ENCODE results near the gene STK32B. TPM values are rescaled to one million over a fixed set of nuclear protein-coding genes. Genes with fewer than 3 reads are reported as not detected.

The STK32B gene
- total and polyA plus RNA-seq, 9 donors = 0.35 to 3.0 (median 1.2) TPM

- Histone ChIP-seq H3K27me3 (no peaks in the 10 kb centered on the region), H3K9me3 (no peaks in the 10 kb centered on the region), H3K4me1 (ENCODE audit: insufficient read depth) (no peaks in the 10 kb centered on the region), H3K4me3 (no peak overlapping the region), H3K27ac (no peak overlapping the region), H3K36me3 (no peaks in the 10 kb centered on the region)
- DNase-seq = no peak
- TF ChIP-seq EP300 (IDR thresholded peaks at IDR 0.05) (no peak), CTCF (IDR thresholded peaks at IDR 0.05) (no peak), POLR2A (IDR thresholded peaks at IDR 0.05) (no peak)
- 83 to 87% (median 85%) methylated on average over 12 of the region's 12 CpGs for WGBS, 3 donors
- intact Hi-C loops (cut with DNase I) = loop anchor here in 1 of 4 donors (5.0 kb wide), 1 partner anchor 60 kb away; no protein-coding TSS in a partner anchor
These were observed 141.4 kb downstream of the STK32B start for GRCh38 chr4:5192678-5193077.

GRCh38 chr4:5198656-5199541 is 147.6 kb downstream of the STK32B start:
- Histone ChIP-seq H3K4me3 (no peak overlapping the region), H3K9me3 (no peaks in the 10 kb centered on the region), H3K4me1 (ENCODE audit: insufficient read depth) (no peaks in the 10 kb centered on the region), H3K27ac (no peak overlapping the region), H3K36me3 (no peaks in the 10 kb centered on the region), H3K27me3 (no peaks in the 10 kb centered on the region)
- TF ChIP-seq POLR2A (IDR thresholded peaks at IDR 0.05) = no peak
- no peak for TF ChIP-seq EP300 (IDR thresholded peaks at IDR 0.05)
- 69 to 86% (median 72%) methylated on average over 7 of the region's 7 CpGs for WGBS, 3 donors
- intact Hi-C loops (cut with DNase I) = no loop called here
- DNase-seq = no peak

- no peak overlapping the region for H3K4me3 ChIP-seq
- H3K27me3 ChIP-seq = no peaks in the 10 kb centered on the region
- 54 to 58% (median 56%) methylated on average over 2 of the region's 2 CpGs for WGBS, 3 donors
- no peaks in the 10 kb centered on the region for H3K36me3 ChIP-seq
- H3K27ac ChIP-seq = no peak overlapping the region
- no peaks in the 10 kb centered on the region for H3K9me3 ChIP-seq
- H3K4me1 ChIP-seq (ENCODE audit: insufficient read depth) = no peaks in the 10 kb centered on the region
- TF ChIP-seq CTCF (IDR thresholded peaks at IDR 0.05) (no peak), POLR2A (IDR thresholded peaks at IDR 0.05) (no peak), EP300 (IDR thresholded peaks at IDR 0.05) (no peak)
- intact Hi-C loops (cut with DNase I) = no loop called here
- DNase-seq = no peak
These were observed 148.6 kb downstream of the STK32B start for GRCh38 chr4:5199912-5200311.

- intact Hi-C loops (cut with DNase I) = no loop called here
- WGBS, 3 donors = 30 to 66% (median 46%) methylated on average over 3 of the region's 3 CpGs
- TF ChIP-seq POLR2A (IDR thresholded peaks at IDR 0.05) (no peak), CTCF (IDR thresholded peaks at IDR 0.05) (no peak)
These were observed 149.2 kb downstream of the STK32B start for GRCh38 chr4:5200513-5200912.

More at GRCh38 chr4:5200513-5200912, 149.2 kb downstream of the STK32B start:
- DNase-seq = no peak
- no peak overlapping the region for H3K27ac ChIP-seq
- H3K9me3 ChIP-seq = no peaks in the 10 kb centered on the region
- H3K4me3 ChIP-seq = no peak overlapping the region
- no peaks in the 10 kb centered on the region for H3K4me1 ChIP-seq (ENCODE audit: insufficient read depth)
- no peaks in the 10 kb centered on the region for H3K27me3 ChIP-seq
- H3K36me3 ChIP-seq = no peaks in the 10 kb centered on the region
